Measurements from ENCODE around the gene MAP1B.

DNA sequence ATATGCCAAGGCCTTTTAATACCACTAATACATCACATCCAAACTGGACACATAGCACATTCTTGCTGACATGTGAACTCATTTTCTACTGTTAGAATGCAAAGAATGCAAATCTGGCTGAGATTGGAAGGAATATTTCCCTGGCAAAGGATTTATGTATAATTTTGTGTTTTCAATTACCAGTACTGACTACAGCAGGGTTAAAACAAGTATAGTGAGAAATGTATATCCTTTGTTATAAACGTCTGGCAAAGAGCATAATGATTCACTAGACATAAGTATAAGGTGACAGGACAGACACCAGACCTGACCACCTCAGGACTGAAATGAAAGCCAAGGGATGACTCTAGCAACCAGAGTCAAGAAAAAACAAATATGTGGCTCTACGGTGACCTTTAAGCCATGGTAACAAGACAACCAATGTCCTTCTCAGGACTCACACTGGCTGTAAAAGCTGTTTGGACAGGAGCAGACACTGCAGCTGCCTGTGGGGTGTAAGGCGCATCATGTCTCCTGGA is 117.7 kb downstream of the MAP1B start:
- TF ChIP-seq, protein P1, sequence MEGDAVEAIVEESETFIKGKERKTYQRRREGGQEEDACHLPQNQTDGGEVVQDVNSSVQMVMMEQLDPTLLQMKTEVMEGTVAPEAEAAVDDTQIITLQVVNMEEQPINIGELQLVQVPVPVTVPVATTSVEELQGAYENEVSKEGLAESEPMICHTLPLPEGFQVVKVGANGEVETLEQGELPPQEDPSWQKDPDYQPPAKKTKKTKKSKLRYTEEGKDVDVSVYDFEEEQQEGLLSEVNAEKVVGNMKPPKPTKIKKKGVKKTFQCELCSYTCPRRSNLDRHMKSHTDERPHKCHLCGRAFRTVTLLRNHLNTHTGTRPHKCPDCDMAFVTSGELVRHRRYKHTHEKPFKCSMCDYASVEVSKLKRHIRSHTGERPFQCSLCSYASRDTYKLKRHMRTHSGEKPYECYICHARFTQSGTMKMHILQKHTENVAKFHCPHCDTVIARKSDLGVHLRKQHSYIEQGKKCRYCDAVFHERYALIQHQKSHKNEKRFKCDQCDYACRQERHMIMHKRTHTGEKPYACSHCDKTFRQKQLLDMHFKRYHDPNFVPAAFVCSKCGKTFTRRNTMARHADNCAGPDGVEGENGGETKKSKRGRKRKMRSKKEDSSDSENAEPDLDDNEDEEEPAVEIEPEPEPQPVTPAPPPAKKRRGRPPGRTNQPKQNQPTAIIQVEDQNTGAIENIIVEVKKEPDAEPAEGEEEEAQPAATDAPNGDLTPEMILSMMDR (IDR thresholded peaks at IDR 0.05; ENCODE audit: poor library complexity, severe bottlenecking), result no peak
- no peak for TF ChIP-seq POLR2AphosphoS5 (IDR thresholded peaks at IDR 0.05)
- no peak for TF ChIP-seq SMC3 (conservative IDR thresholded peaks at IDR 0.05; ENCODE audit: poor library complexity)
- no peak for TF ChIP-seq TAF1 (IDR thresholded peaks at IDR 0.05; ENCODE audit: low read depth)
- no peak for TF ChIP-seq RAD21 (conservative IDR thresholded peaks at IDR 0.05)
